A549 (cell line): ENCODE results near the gene HSPH1. TPM values are rescaled to one million over a fixed set of nuclear protein-coding genes. Genes with fewer than 3 reads are reported as not detected.

Experiments
- ATAC-seq, 2 experiments: fragments of 200-7000 bp in 1 of 2; fragments of >200 bp in 1 of 2; cut with Nextera tagmentation in 1 of 2; cut with Tn5 transposase in 1 of 2; 3 replicates each; pipeline versions ENCODE4 v1.8.0 to v1.9.1; 2018 to 2020; ENCODE audit warnings: mild to moderate bottlenecking in 1 of 2, moderate library complexity in 1 of 2
- CTCF ChIA-PET: fragments of 300-600 bp; sonication (Branson Sonifier 250); formaldehyde crosslinking; extraction: SDS; loops from one replicate; lab custom pipeline; 2021; ENCODE audit warnings: antibody characterized with exemption, inconsistent platforms; lab: Yijun Ruan, JAX
- POLR2A ChIA-PET: fragments of 350-600 bp; formaldehyde crosslinking; extraction: SDS; loops from one replicate; lab custom pipeline; 2021; ENCODE audit warnings: antibody characterized with exemption, inconsistent platforms; lab: Yijun Ruan, JAX
- DNase-seq, 2 experiments: peaks; one replicate each; pipeline versions ENCODE4 v3.0.0 to v3.0.0-alpha.2; 2011 to 2016; ENCODE audit warnings: low read depth in 1 of 2, low spot score in 1 of 2
- FAIRE-seq: peaks from 2 replicates; lab custom pipeline; 2011; peaks lifted over from hg19 to GRCh38; lab: Jason Lieb, UNC
- H3K27ac ChIP-seq, 2 experiments: fragments of >200 bp; sonication (Bioruptor Twin); formaldehyde crosslinking; 3 replicates each; pipeline ENCODE4 v1.5.1; 2016 to 2017
- H3K4me1 ChIP-seq: fragments of >200 bp; sonication (Bioruptor Twin); formaldehyde crosslinking; 3 replicates; pipeline ENCODE4 v1.6.1; 2016
- H3K4me2 ChIP-seq: fragments of >200 bp; sonication (Bioruptor Twin); formaldehyde crosslinking; 3 replicates; pipeline ENCODE4 v1.6.1; 2016
- H3K4me3 ChIP-seq: fragments of >200 bp; sonication (Bioruptor Twin); formaldehyde crosslinking; 3 replicates; pipeline ENCODE4 v1.5.1; 2016
- H3K9me3 ChIP-seq: fragments of >200 bp; sonication (Bioruptor Twin); formaldehyde crosslinking; 3 replicates; pipeline ENCODE4 v1.6.1; 2016
- CBX8 ChIP-seq: fragments of 200-600 bp; sonication (generic); IDR thresholded peaks from 2 replicates; pipeline ENCODE4 v1.6.1; 2016
- CTCF ChIP-seq: fragments of >200 bp; sonication (Bioruptor Twin); formaldehyde crosslinking; IDR thresholded peaks from 3 replicates; pipeline ENCODE4 v1.5.1; 2016
- E2F6 ChIP-seq: IDR thresholded peaks from 2 replicates; pipeline ENCODE4 v1.6.1; 2012; ENCODE audit warnings: low read depth, borderline replicate concordance
- ELK1 ChIP-seq: fragments of 150-350 bp; IDR thresholded peaks from 2 replicates; pipeline ENCODE4 v1.6.1; 2014; ENCODE audit warnings: low read depth, mild to moderate bottlenecking, low read length
- ESRRA ChIP-seq: fragments of 150-350 bp; IDR thresholded peaks from 2 replicates; pipeline ENCODE4 v1.6.1; 2014; ENCODE audit warnings: mild to moderate bottlenecking, low read length, borderline replicate concordance
- HDAC2 ChIP-seq: fragments of 200-600 bp; sonication (generic); IDR thresholded peaks from 2 replicates; pipeline ENCODE4 v1.6.1; 2016
- HEYL ChIP-seq: fragments of 250-450 bp; sonication (Bioruptor Pico); IDR thresholded peaks from 2 replicates; pipeline ENCODE4 v1.8.0; 2021; ENCODE audit warnings: mild to moderate bottlenecking, moderate library complexity
- MAFK ChIP-seq: fragments of 450-650 bp; IDR thresholded peaks from 2 replicates; pipeline ENCODE4 v1.6.1; 2014; ENCODE audit not compliant: partially characterized antibody
- MAX ChIP-seq: IDR thresholded peaks from 2 replicates; pipeline ENCODE4 v1.6.1; 2012
- MAZ ChIP-seq: fragments of 150-350 bp; IDR thresholded peaks from 2 replicates; pipeline ENCODE4 v1.6.1; 2014; ENCODE audit warnings: antibody characterized with exemption, low read depth, low read length, borderline replicate concordance
- MYC ChIP-seq: IDR thresholded peaks from 2 replicates; pipeline ENCODE4 v1.6.1; 2012; ENCODE audit warnings: mild to moderate bottlenecking, inconsistent platforms, low read length, improper control_type of control experiment, borderline replicate concordance
- NR3C1 ChIP-seq: fragments of >200 bp; sonication (Bioruptor Twin); formaldehyde crosslinking; IDR thresholded peaks from 3 replicates; pipeline ENCODE4 v1.6.1; 2017
- PBX3 ChIP-seq: IDR thresholded peaks from 2 replicates; pipeline ENCODE4 v1.6.1; 2012
- PHF8 ChIP-seq: fragments of 200-600 bp; sonication (generic); IDR thresholded peaks from 2 replicates; pipeline ENCODE4 v1.6.1; 2016; ENCODE audit warnings: low read depth, mild to moderate bottlenecking, antibody characterized with exemption, moderate library complexity, borderline replicate concordance
- POLR2AphosphoS2 ChIP-seq: conservative IDR thresholded peaks from 2 replicates; pipeline ENCODE4 v1.6.1; 2012; ENCODE audit warnings: low read length, improper control_type of control experiment, inconsistent platforms
- REST ChIP-seq: fragments of 200-600 bp; sonication (generic); IDR thresholded peaks from 2 replicates; pipeline ENCODE4 v1.6.1; 2016; ENCODE audit warnings: antibody characterized with exemption, mild to moderate bottlenecking, moderate library complexity
- SMC3 ChIP-seq: fragments of >200 bp; sonication (Bioruptor Twin); formaldehyde crosslinking; IDR thresholded peaks from 3 replicates; pipeline ENCODE4 v1.6.1; 2018; ENCODE audit warnings: inconsistent platforms
- TFCP2L1 ChIP-seq: fragments of 250-450 bp; sonication (Bioruptor Pico); IDR thresholded peaks from 2 replicates; pipeline ENCODE4 v1.5.0; 2021; ENCODE audit warnings: mild to moderate bottlenecking
- ZNF302 ChIP-seq: fragments of 250-450 bp; sonication (Bioruptor Pico); IDR thresholded peaks from 2 replicates; pipeline ENCODE4 v1.9.0; 2021; ENCODE audit warnings: inconsistent platforms, mild to moderate bottlenecking, moderate library complexity
- WGBS: methylation state at CpG from one replicate; pipeline ENCODE4 v1.1.6; 2017; ENCODE audit errors: missing lambda C conversion rate; 5-methylcytosine and 5-hydroxymethylcytosine counted together
- polyA plus RNA-seq, 4 experiments: library from polyadenylated mRNA; depleted of rRNA in 3 of 4; stranded (reverse); fragments of >200 nt; fragmentation: RNase III in 1 of 4; extraction: RNeasy Plus Mini Kit Qiagen cat#74134 plus additional on column Dnase treatment in 1 of 4; gene quantifications; 2 replicates in 3 of 4; 3 replicates in 1 of 4; pipeline ENCODE4 v1.2.3, GENCODE V29; 2011 to 2017

Gene HSPH1
- polyA plus RNA-seq, 2 of the 4 experiments (the other 2 are of a cell fraction): 110 to 141 TPM

GRCh38 chr13:31121379-31122140, 40.1 kb downstream of the HSPH1 start (continued):
- TF ChIP-seq PBX3: no peak
- TF ChIP-seq, all 56 proteins: peak for 0

GRCh38 chr13:31119966-31120700, 41.6 kb downstream of the HSPH1 start:
- no peak overlapping the region for H3K4me2 ChIP-seq
- no peak overlapping the region for H3K27ac ChIP-seq
- DNase-seq: no peak
- no peak for FAIRE-seq
- no peak for ATAC-seq
- H3K4me1 ChIP-seq: no peaks in the 10 kb centered on the region
- ChIA-PET POLR2A (no interaction called here), CTCF (no interaction called here)
- 53% methylated on average over 6 of the region's 8 CpGs for WGBS
- H3K9me3 ChIP-seq: no peaks in the 10 kb centered on the region
- TF ChIP-seq REST (no peak), POLR2AphosphoS2 (no peak), PHF8 (no peak), MYC (no peak), CBX8 (no peak), MAX (no peak), HEYL (CRISPR knock-in tag) (no peak), NR3C1 (no peak), ELK1 (no peak), ZNF302 (no peak), CTCF (no peak), MAFK (no peak), TFCP2L1 (CRISPR knock-in tag) (no peak), E2F6 (no peak), PBX3 (no peak), ESRRA (no peak), SMC3 (no peak), HDAC2 (no peak), MAZ (no peak)
- H3K4me3 ChIP-seq: no peak overlapping the region
